ENCODE measurements around the gene ZBTB32. TPM values are rescaled to one million over a fixed set of nuclear protein-coding genes. Genes with fewer than 3 reads are reported as not detected.

The ZBTB32 gene
- polyA plus RNA-seq, 1 of the 3 experiments (the other 2 are of a cell fraction) = not detected

GRCh38 chr19:35738021-35738886, 33.9 kb downstream of the ZBTB32 start:
- Histone ChIP-seq H3K9me2 (no peaks in the 10 kb centered on the region), H3K79me2 (ENCODE audit: insufficient read depth) (no peaks in the 10 kb centered on the region), H3K27me3 (ENCODE audit: insufficient read depth) (no peaks in the 10 kb centered on the region), H3K9me3 (no peaks in the 10 kb centered on the region), H3K9ac (no peak overlapping the region), H3K4me3 (ENCODE audit: low read depth in 2 of 2, low read length in 1 of 2) (no peak overlapping the region), H3K36me3 (replicated peaks in 1 of 2; ENCODE audit: control insufficient read depth in 1 of 2, insufficient read depth in 2 of 2, low read length in 1 of 2) (peaks cover 9 to 45% of the 10 kb centered on the region in 2 experiments), H3K4me1 (ENCODE audit: control insufficient read depth in 1 of 2, insufficient read depth in 2 of 2, low read depth in 1 of 2, low read length in 1 of 2) (peaks cover 0 to 10% of the 10 kb centered on the region in 2 experiments; a peak in 1 of 4 replicates), H4K20me1 (ENCODE audit: insufficient read depth) (no peaks in the 10 kb centered on the region), H3K27ac (ENCODE audit: low read depth in 2 of 2, low read length in 1 of 2) (no peak overlapping the region), H3F3A (replicated peaks; ENCODE audit: insufficient read depth) (peaks cover 8% of the 10 kb centered on the region), H2AFZ (ENCODE audit: low read depth) (no peak overlapping the region), H3K4me2 (no peak overlapping the region)
- ChIA-PET POLR2A (no interaction called here), CTCF (interaction anchor here (1.0 to 1.2 kb wide), 2 partner anchors 20 to 82 kb away, joined by 3 read pairs; no protein-coding TSS in a partner anchor)
- no peak for TF ChIP-seq POLR2AphosphoS5 (IDR thresholded peaks at IDR 0.05; ENCODE audit: low read depth, low read length)
- TF ChIP-seq RXRA (IDR thresholded peaks at IDR 0.05; ENCODE audit: borderline replicate concordance, low read depth) = no peak
- no peak for TF ChIP-seq RAD21 (IDR thresholded peaks at IDR 0.05; ENCODE audit: low read length)
- TF ChIP-seq ELF1 (IDR thresholded peaks at IDR 0.05) = no peak
- TF ChIP-seq EZH2phosphoT487 (IDR thresholded peaks at IDR 0.05; ENCODE audit: borderline replicate concordance, low read depth) = no peak
- no peak for TF ChIP-seq FOSL2 (IDR thresholded peaks at IDR 0.05; ENCODE audit: borderline replicate concordance, low read depth)
- TF ChIP-seq MXI1 (IDR thresholded peaks at IDR 0.05; ENCODE audit: low read depth, low read length) = no peak
- no peak for TF ChIP-seq RFX5 (IDR thresholded peaks at IDR 0.05; ENCODE audit: low read length)
- TF ChIP-seq, protein P1, sequence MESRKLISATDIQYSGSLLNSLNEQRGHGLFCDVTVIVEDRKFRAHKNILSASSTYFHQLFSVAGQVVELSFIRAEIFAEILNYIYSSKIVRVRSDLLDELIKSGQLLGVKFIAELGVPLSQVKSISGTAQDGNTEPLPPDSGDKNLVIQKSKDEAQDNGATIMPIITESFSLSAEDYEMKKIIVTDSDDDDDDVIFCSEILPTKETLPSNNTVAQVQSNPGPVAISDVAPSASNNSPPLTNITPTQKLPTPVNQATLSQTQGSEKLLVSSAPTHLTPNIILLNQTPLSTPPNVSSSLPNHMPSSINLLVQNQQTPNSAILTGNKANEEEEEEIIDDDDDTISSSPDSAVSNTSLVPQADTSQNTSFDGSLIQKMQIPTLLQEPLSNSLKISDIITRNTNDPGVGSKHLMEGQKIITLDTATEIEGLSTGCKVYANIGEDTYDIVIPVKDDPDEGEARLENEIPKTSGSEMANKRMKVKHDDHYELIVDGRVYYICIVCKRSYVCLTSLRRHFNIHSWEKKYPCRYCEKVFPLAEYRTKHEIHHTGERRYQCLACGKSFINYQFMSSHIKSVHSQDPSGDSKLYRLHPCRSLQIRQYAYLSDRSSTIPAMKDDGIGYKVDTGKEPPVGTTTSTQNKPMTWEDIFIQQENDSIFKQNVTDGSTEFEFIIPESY (IDR thresholded peaks at IDR 0.05; ENCODE audit: borderline replicate concordance, low read depth) = no peak
- no peak for TF ChIP-seq TEAD4 (IDR thresholded peaks at IDR 0.05; ENCODE audit: borderline replicate concordance, insufficient read depth)
- TF ChIP-seq NFIC (IDR thresholded peaks at IDR 0.05; ENCODE audit: borderline replicate concordance) = no peak
- TF ChIP-seq GABPA (IDR thresholded peaks at IDR 0.05; ENCODE audit: low read depth) = no peak
- TF ChIP-seq, protein P2, sequence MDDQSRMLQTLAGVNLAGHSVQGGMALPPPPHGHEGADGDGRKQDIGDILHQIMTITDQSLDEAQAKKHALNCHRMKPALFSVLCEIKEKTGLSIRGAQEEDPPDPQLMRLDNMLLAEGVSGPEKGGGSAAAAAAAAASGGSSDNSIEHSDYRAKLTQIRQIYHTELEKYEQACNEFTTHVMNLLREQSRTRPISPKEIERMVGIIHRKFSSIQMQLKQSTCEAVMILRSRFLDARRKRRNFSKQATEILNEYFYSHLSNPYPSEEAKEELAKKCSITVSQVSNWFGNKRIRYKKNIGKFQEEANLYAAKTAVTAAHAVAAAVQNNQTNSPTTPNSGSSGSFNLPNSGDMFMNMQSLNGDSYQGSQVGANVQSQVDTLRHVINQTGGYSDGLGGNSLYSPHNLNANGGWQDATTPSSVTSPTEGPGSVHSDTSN (IDR thresholded peaks at IDR 0.05) = no peak
- TF ChIP-seq, protein P3, sequence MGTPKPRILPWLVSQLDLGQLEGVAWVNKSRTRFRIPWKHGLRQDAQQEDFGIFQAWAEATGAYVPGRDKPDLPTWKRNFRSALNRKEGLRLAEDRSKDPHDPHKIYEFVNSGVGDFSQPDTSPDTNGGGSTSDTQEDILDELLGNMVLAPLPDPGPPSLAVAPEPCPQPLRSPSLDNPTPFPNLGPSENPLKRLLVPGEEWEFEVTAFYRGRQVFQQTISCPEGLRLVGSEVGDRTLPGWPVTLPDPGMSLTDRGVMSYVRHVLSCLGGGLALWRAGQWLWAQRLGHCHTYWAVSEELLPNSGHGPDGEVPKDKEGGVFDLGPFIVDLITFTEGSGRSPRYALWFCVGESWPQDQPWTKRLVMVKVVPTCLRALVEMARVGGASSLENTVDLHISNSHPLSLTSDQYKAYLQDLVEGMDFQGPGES (IDR thresholded peaks at IDR 0.05; ENCODE audit: low read depth, low read length) = no peak
- TF ChIP-seq USF2 (IDR thresholded peaks at IDR 0.05; ENCODE audit: borderline replicate concordance, low read depth, low read length) = no peak
- no peak for TF ChIP-seq EP300 (IDR thresholded peaks at IDR 0.05; ENCODE audit: borderline replicate concordance in 1 of 2, low read depth in 1 of 2, low read length in 1 of 2)
- no peak for TF ChIP-seq FOXM1 (IDR thresholded peaks at IDR 0.05; ENCODE audit: low read depth)
- WGBS (ENCODE audit: low lambda C conversion rate) = 93% methylated on average over 37 of the region's 37 CpGs
- no peak for DNase-seq
